CD4-positive, alpha-beta T cell (primary cell): ENCODE data around the gene PAPPA. TPM values are rescaled to one million over a fixed set of nuclear protein-coding genes. Genes with fewer than 3 reads are reported as not detected.

Experiments
- ATAC-seq: fragments of 200-7000 bp; cut with Tn5 transposase; one replicate; pipeline ENCODE4 v1.10.0; 2022; ENCODE audit warnings: mild to moderate bottlenecking; ENCODE audit not compliant: poor library complexity
- CTCF ChIA-PET: fragments of 350-600 bp; sonication (Branson Sonifier 250); formaldehyde crosslinking; loops from one replicate; lab custom pipeline; 2021; ENCODE audit warnings: antibody characterized with exemption, inconsistent platforms; lab: Charles Lee
- POLR2A ChIA-PET: fragments of 350-600 bp; sonication (Branson Sonifier 250); formaldehyde crosslinking; loops from one replicate; lab custom pipeline; 2021; ENCODE audit warnings: antibody characterized with exemption, inconsistent platforms; lab: Charles Lee
- DNase-seq, 14 experiments: peaks; one replicate each; pipeline ENCODE4 v3.0.0-alpha.2; 2013 to 2020; ENCODE audit warnings: mixed read lengths in 2 of 14
- H3K27ac ChIP-seq, 2 donors: one replicate each; pipeline versions ENCODE4 v1.5.1 to v1.7.0; 2013; ENCODE audit warnings: low read length in 2 of 2, low read depth in 1 of 2, mild to moderate bottlenecking in 1 of 2
- H3K27me3 ChIP-seq, 2 experiments: 1 replicate in 1 of 2; 2 replicates in 1 of 2; pipeline versions ENCODE4 v1.6.1 to v1.7.0; 2013; ENCODE audit warnings: low read length in 2 of 2, control low read depth in 1 of 2, mild to moderate bottlenecking in 1 of 2, moderate library complexity in 1 of 2; ENCODE audit not compliant: insufficient read depth in 2 of 2, control insufficient read depth in 1 of 2
- H3K36me3 ChIP-seq: one replicate; pipeline ENCODE4 v1.6.1; 2013; ENCODE audit warnings: low read length, control low read depth; ENCODE audit not compliant: insufficient read depth
- H3K4me1 ChIP-seq: one replicate; pipeline ENCODE4 v1.6.1; 2013; ENCODE audit warnings: low read length, control low read depth; ENCODE audit not compliant: insufficient read depth
- H3K4me3 ChIP-seq: one replicate; pipeline ENCODE4 v1.5.1; 2013; ENCODE audit warnings: mild to moderate bottlenecking, low read length, moderate library complexity
- H3K9me3 ChIP-seq, 2 experiments: 1 replicate in 1 of 2; 2 replicates in 1 of 2; pipeline versions ENCODE4 v1.6.1 to v1.7.0; 2013; ENCODE audit warnings: low read length in 2 of 2, mild to moderate bottlenecking in 2 of 2, control low read depth in 1 of 2, moderate library complexity in 1 of 2; ENCODE audit not compliant: control insufficient read depth in 1 of 2, insufficient read depth in 1 of 2
- H3K27ac Mint-ChIP-seq: one replicate; pipeline ENCODE4 v1.8.0; 2020; ENCODE audit warnings: mixed read lengths
- H3K27me3 Mint-ChIP-seq: one replicate; pipeline ENCODE4 v1.8.0; 2021; ENCODE audit warnings: mixed read lengths
- H3K36me3 Mint-ChIP-seq: one replicate; pipeline ENCODE4 v1.8.0; 2021; ENCODE audit warnings: low read depth, mixed read lengths
- H3K4me1 Mint-ChIP-seq: one replicate; pipeline ENCODE4 v1.8.0; 2021; ENCODE audit warnings: low read depth, mixed read lengths
- H3K4me3 Mint-ChIP-seq: one replicate; pipeline ENCODE4 v1.8.0; 2020; ENCODE audit warnings: mild to moderate bottlenecking, mixed read lengths
- H3K9me3 Mint-ChIP-seq: one replicate; pipeline ENCODE4 v1.8.0; 2020; ENCODE audit warnings: mixed read lengths
- intact Hi-C, 2 experiments: fragments of 100-400 bp; cut with DNase I in 1 of 2; cut with micrococcal nuclease in 1 of 2; formaldehyde crosslinking; loops; one replicate each; pipeline versions ENCODE4 v1.15.1 to v1.9.0; 2023 to 2025; cut with DNase I, micrococcal nuclease
- total RNA-seq, 174 experiments: library from RNA in 2 of 174; stranded (reverse) in 2 of 174; gene quantifications; one replicate each; pipeline ENCODE4 v1.2.3 and lab custom pipeline; 2021 to 2026
- TF ChIP-seq, protein P1 (sequence below): fragments of 200-600 bp; IDR thresholded peaks from one replicate; pipeline ENCODE4 v1.8.0; 2022; ENCODE audit warnings: antibody characterized with exemption, mild to moderate bottlenecking

The PAPPA gene
- total RNA-seq, 2 experiments from 2014 or later, result 0.03 TPM; not detected in 1

DNA sequence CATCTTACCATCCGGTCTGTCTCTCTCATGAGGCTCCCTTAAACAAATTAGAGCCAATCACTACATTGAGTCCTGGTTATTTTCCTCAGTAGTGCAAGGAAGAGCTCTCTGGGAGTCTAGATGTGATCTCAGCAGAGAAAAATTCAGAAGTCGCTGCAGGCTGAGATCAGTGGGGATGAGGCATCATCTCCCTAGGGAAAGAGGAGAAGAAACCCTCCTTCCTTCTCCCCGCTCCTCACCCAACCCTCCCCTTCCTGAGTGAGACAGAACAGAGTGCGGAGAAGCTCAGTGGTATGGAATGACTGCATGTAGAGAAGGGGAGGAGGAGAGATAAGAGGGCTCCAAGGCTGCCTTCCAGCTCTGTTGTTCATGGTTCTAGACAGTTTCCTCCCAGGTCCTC lies 80.5 kb downstream of the PAPPA start:
- H3K36me3 ChIP-seq, result no peaks in the 10 kb centered on the region
- no peaks in the 10 kb centered on the region for H3K4me1 Mint-ChIP-seq
- ChIA-PET CTCF (no interaction called here), POLR2A (no interaction called here)
- H3K4me3 Mint-ChIP-seq, result no peak overlapping the region
- H3K36me3 Mint-ChIP-seq, result no peaks in the 10 kb centered on the region
- H3K4me1 ChIP-seq, result no peaks in the 10 kb centered on the region
- DNase-seq (no peak), ATAC-seq (no peak)
- H3K9me3 ChIP-seq, result no peaks in the 10 kb centered on the region
- H3K9me3 Mint-ChIP-seq, result peaks cover 2% of the 10 kb centered on the region
- no peak overlapping the region for H3K4me3 ChIP-seq
- no peak overlapping the region for H3K27ac Mint-ChIP-seq
- H3K27ac ChIP-seq, result no peak overlapping the region
- H3K27me3 Mint-ChIP-seq, result no peaks in the 10 kb centered on the region
- TF ChIP-seq, protein P1, sequence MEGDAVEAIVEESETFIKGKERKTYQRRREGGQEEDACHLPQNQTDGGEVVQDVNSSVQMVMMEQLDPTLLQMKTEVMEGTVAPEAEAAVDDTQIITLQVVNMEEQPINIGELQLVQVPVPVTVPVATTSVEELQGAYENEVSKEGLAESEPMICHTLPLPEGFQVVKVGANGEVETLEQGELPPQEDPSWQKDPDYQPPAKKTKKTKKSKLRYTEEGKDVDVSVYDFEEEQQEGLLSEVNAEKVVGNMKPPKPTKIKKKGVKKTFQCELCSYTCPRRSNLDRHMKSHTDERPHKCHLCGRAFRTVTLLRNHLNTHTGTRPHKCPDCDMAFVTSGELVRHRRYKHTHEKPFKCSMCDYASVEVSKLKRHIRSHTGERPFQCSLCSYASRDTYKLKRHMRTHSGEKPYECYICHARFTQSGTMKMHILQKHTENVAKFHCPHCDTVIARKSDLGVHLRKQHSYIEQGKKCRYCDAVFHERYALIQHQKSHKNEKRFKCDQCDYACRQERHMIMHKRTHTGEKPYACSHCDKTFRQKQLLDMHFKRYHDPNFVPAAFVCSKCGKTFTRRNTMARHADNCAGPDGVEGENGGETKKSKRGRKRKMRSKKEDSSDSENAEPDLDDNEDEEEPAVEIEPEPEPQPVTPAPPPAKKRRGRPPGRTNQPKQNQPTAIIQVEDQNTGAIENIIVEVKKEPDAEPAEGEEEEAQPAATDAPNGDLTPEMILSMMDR, result no peak
- H3K27me3 ChIP-seq, result no peaks in the 10 kb centered on the region
- intact Hi-C loops, result no loop called here

DNA sequence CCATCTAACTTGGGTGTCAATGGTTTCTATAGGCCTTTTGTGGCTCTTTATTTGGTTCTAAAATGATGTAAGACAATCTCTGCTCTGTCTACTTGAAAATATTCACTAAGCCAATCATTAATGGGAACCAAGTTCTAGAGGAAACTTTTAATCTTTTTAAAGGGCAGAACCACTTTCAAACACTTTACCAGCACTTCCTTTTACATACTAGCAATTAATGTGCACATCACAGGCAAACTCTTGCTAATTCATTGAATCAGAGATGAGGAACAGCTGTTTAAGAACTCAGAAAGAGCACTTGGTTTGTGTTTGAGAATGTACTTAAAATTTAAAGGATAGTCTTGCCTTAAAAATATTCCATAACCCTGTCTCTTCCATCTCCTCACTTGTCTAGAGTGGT lies 83.4 kb downstream of the PAPPA start:
- intact Hi-C loops, result no loop called here
- no peak for ATAC-seq

DNA sequence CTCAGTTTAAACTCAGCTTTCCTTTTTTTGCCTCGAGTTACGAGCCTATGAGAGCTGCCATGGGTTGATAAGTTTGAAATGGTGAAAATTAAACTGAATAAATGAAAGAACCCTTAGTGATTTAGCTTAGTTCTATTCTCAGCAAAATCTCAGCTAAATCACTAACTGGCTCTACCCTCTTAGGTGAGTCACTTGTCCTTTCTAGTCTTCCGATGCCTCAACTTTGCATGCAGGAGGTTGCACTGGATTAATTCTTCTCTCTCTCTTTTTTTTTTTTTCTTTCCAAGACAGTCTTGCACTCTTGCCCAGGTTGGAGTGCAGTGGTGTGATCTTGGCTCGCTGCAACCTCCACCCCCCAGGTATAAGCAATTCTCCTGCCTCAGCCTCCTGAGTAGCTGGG lies 83.9 kb downstream of the PAPPA start:
- H3K27me3 ChIP-seq, result no peaks in the 10 kb centered on the region
- H3K4me3 ChIP-seq, result no peak overlapping the region
- Mint-ChIP-seq H3K9me3 (no peaks in the 10 kb centered on the region), H3K4me3 (no peak overlapping the region), H3K27me3 (no peaks in the 10 kb centered on the region), H3K4me1 (no peaks in the 10 kb centered on the region), H3K36me3 (no peaks in the 10 kb centered on the region), H3K27ac (no peak overlapping the region)
- no peak for DNase-seq
- no peaks in the 10 kb centered on the region for H3K36me3 ChIP-seq
- intact Hi-C loops, result no loop called here
- H3K9me3 ChIP-seq, result no peaks in the 10 kb centered on the region
- H3K4me1 ChIP-seq, result no peaks in the 10 kb centered on the region
- no peak overlapping the region for H3K27ac ChIP-seq
- ATAC-seq, result no peak
- TF ChIP-seq, protein P1, result no peak
- CTCF ChIA-PET, result no interaction called here
- POLR2A ChIA-PET, result no interaction called here

More for the DNA sequence above, 83.4 kb downstream of the PAPPA start:
- Histone ChIP-seq H3K36me3 (no peaks in the 10 kb centered on the region), H3K9me3 (no peaks in the 10 kb centered on the region), H3K27ac (no peak overlapping the region), H3K4me3 (no peak overlapping the region), H3K4me1 (no peaks in the 10 kb centered on the region), H3K27me3 (no peaks in the 10 kb centered on the region)
- Mint-ChIP-seq H3K27ac (no peak overlapping the region), H3K4me1 (no peaks in the 10 kb centered on the region), H3K4me3 (no peak overlapping the region), H3K27me3 (no peaks in the 10 kb centered on the region), H3K36me3 (no peaks in the 10 kb centered on the region), H3K9me3 (peaks cover 2% of the 10 kb centered on the region)
- CTCF ChIA-PET, result no interaction called here
- TF ChIP-seq, protein P1, result no peak
- no peak for DNase-seq
- POLR2A ChIA-PET, result no interaction called here
